ENCODE data around the gene CACYBP. TPM values are rescaled to one million over a fixed set of nuclear protein-coding genes. Genes with fewer than 3 reads are reported as not detected.

The CACYBP gene
- total RNA-seq, 1 donor, result 96.9 TPM

GRCh38 chr1:175050992-175051391, 51.2 kb downstream of the CACYBP start:
- H3K4me1 ChIP-seq (ENCODE audit: insufficient read depth, low read length), result no peaks in the 10 kb centered on the region
- H3K4me3 ChIP-seq (ENCODE audit: low read length), result no peak overlapping the region
- H3K27me3 ChIP-seq (ENCODE audit: insufficient read depth, low read length), result no peaks in the 10 kb centered on the region
- H3K9me3 ChIP-seq (ENCODE audit: low read depth, low read length), result no peaks in the 10 kb centered on the region

- Histone ChIP-seq H3K4me1 (ENCODE audit: insufficient read depth, low read length) (no peaks in the 10 kb centered on the region), H3K9me3 (ENCODE audit: low read depth, low read length) (no peaks in the 10 kb centered on the region), H3K27me3 (ENCODE audit: insufficient read depth, low read length) (no peaks in the 10 kb centered on the region), H3K4me3 (ENCODE audit: low read length) (no peak overlapping the region)
These were observed 55.0 kb downstream of the CACYBP start for GRCh38 chr1:175054736-175055135.

Other genes starting within 250 kb of the CACYBP start
- 10.0 TPM for gene MRPS14, start 23.5 kb downstream of the CACYBP start, total RNA-seq
- gene TNN, start 67.9 kb downstream of the CACYBP start, total RNA-seq, result not detected
- 17.2 TPM for gene KIAA0040, start 192.8 kb downstream of the CACYBP start, total RNA-seq